Epithelial cell of prostate (primary cell): Measurements from ENCODE around the gene MOB2.
"Not testable (repeated sequence)": the region's sequence is repeated elsewhere in the genome, so short reads cannot be mapped to it uniquely, and the experiment has no call there.

ENCODE experiments used
- DNase-seq: peaks from one replicate; pipeline ENCODE4 v3.0.0-alpha.2; 2011; ENCODE audit warnings: low read depth, low spot score
- H3K27ac ChIP-seq: fragments of 450-650 bp; 2 replicates; pipeline ENCODE4 v1.5.1; 2017; ENCODE audit warnings: mild to moderate bottlenecking

MOB2 gene

DNA sequence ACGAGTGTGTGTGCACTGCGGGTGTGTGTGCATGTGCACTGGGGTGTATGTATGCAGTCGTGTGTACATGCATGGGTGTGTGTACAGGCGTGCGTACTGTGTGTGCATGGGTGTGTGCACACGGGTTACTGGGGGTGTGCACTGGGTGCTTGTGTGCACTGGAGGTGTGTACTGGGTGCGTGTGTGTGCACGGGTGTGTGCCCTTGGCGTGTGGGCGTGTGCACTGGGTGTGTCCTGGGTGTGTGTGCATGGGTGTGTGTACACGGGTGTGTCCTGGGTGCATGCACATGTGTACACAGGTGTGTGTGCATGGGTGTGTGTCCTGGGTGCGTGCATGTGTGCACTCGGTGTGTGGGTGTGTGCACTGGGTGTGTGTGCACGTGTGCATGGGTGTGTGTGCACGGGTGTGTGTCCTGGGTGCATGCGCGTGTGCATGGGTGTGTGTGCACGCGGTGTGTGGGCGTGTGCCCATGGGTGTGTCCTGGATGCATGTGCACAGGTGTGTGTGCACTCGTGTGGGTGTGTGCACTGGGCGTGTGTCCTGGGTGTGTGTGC lies 57.7 kb downstream of the MOB2 start:
- no peak for DNase-seq
- no peak overlapping the region for H3K27ac ChIP-seq

DNA sequence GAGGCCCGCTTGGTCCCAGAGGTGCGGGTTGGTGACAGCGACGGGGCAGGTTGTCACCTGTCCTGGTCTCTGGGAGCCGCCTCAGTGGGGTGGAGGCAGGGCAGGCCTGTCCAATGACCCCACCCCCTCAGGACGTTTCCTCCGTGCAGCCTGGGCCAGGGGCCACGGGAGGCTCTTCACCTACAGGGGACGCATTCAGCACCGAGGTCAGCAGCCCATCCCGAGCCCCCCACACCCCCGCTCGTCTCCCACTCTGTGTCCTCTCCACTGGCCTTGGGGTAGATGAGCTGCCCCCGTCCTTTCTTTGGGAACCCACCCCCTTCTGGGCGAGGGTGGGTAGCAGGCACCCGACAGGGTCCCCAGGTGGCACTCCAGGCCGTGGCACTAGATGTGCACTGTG lies 61.1 kb downstream of the MOB2 start:
- no peak for DNase-seq
- no peak overlapping the region for H3K27ac ChIP-seq

DNA sequence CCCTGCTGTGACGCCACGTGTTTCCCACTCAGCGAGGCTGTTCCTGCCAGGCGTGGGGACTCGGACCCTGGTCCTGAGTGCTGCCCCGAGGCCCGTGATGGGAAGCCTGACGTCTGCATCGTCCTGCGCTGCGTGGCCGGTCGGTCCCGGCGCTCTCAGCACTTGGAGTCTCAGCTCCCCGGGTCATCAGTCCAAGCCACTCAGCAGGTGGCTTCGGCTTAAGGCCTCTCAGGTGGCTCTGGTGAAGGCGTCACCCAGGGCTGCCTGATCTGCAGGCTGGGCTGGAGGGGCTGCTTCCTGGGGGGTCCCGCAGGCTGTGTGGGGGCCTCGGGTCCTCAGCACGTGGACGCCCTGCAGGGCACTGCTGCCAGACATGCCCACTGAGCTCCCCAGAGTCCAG lies 61.6 kb downstream of the MOB2 start:
- H3K27ac ChIP-seq = no peak overlapping the region
- DNase-seq = no peak

DNA sequence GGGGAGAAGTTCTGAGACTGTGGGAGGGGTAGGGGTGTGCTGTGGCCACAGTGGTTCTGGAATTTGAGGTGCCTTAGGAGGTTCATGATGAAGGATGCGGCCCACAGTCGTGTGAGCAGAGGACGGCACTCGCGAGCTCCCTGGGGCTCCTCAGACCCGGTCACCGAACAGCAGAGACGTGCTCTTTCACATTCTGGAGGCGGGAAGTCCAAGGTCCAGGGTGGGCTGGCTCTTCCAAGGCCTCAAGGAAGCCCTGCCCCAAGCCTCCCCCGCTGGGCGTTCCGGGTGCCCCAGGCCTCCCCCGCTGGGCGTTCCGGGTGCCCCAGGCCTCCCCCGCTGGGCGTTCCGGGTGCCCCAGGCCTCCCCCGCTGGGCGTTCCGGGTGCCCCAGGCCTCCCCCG lies 63.2 kb downstream of the MOB2 start:
- not testable (repeated sequence) for DNase-seq, H3K27ac ChIP-seq

DNA sequence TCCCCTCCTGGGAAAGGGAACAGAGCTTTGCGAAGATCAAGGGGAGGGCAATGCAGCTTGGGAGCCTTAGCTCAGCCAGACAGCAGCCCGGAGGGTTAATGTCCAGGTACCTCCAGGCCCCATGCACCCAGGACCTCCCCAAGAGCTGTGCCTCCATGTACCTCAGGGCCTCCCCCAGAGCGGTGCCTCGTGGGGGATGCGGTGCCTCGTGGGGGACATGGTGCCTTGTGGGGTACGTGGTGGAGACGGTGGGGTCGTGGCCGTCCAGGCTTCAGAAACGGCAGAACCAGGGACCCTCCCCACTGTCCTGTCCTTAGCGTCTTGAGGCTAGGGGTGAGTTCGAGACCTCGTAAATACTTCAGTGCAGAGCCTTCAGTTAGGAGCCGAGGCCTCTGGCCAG lies 63.6 kb downstream of the MOB2 start:
- H3K27ac ChIP-seq = no peak overlapping the region
- DNase-seq = no peak

DNA sequence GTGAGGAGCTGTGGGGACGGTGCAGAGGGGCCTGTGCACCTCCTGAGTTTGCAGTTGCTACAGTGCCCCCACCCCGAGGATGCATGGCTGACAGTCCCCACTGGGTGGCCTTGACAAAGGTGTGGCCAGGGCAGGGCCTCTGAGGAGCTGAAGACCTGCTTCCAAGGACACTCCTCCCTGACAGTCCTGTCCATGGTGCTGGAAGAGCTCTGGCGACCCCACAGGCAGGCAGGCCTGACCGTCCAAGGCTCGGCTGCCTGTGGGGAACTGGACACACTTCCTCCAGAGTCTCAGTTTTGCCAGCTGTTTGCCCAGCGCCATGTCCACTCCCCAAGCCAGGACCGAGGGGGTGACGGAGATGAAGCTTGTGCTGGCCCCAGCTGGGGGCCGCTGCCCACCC lies 64.1 kb downstream of the MOB2 start:
- no peak for DNase-seq
- no peak overlapping the region for H3K27ac ChIP-seq

DNA sequence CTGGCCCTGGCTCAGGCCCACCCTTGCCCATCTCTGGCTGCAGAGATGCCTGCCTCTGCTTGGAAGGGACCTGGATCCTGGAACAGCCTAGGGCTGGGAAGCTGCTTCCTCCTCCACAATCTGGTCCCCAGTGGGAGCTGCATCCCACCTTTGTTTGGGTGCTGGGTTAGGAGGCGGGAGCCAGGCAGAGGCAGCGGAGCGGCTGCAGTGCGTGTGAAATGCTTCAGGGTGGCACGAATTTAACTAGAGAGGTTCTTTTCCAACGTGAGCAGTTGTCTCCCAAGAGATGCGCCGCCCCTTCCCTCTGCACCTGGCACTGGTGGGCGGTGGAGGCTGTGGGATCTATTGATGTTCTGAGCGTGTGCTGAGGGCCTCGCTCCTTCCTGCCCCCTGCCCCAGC lies 65.3 kb downstream of the MOB2 start:
- no peak for DNase-seq
- no peak overlapping the region for H3K27ac ChIP-seq

DNA sequence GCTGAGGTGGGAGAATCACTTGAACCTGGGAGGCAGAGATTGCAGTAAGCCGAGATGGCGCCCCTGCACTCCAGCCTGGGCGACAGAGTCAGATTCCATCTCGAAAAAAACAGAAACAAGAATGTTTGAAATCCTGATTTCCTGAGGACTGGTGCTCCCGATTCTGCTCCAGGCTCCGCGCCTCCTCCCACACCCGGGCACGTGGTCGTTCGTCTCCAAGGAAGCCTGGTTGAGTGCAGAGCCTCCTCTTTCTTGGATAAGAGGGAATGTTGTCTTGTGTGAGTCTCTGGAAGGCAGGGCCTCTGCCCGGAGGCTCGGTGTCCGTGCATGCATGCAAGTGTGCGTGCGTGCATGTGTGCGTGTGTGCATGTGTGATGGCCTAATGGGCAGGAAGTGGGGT lies 66.8 kb downstream of the MOB2 start:
- H3K27ac ChIP-seq = no peak overlapping the region
- no peak for DNase-seq
